Testis (tissue), 3 donors: Measurements from ENCODE around the gene MUC5AC. TPM values are rescaled to one million over a fixed set of nuclear protein-coding genes. Genes with fewer than 3 reads are reported as not detected.

ENCODE experiments used
- DNase-seq: peaks from one replicate; pipeline ENCODE4 v3.0.0-alpha.2; 2019
- H3K27ac ChIP-seq, 2 donors: fragments of 200-600 bp; sonication (generic); one replicate each; pipeline ENCODE4 v1.5.1; 2019
- H3K27me3 ChIP-seq: fragments of 200-600 bp; sonication (generic); one replicate; pipeline ENCODE4 v1.5.1; 2019
- H3K36me3 ChIP-seq: fragments of 200-600 bp; sonication (generic); one replicate; pipeline ENCODE4 v1.5.1; 2017; ENCODE audit warnings: low read depth; ENCODE audit errors: missing control alignments
- H3K4me1 ChIP-seq: fragments of 200-600 bp; sonication (generic); one replicate; pipeline ENCODE4 v1.5.1; 2019
- H3K4me3 ChIP-seq, 2 donors: fragments of 200-600 bp; sonication (generic); one replicate each; pipeline ENCODE4 v1.5.1; 2017 to 2019
- H3K9me3 ChIP-seq: fragments of 200-600 bp; sonication (generic); one replicate; pipeline ENCODE4 v1.5.1; 2017
- POLR2A ChIP-seq: fragments of 450-650 bp; IDR thresholded peaks from one replicate; pipeline ENCODE4 v1.6.1; 2017; ENCODE audit warnings: antibody characterized with exemption, mild to moderate bottlenecking, moderate library complexity
- WGBS, 2 donors: methylation state at CpG; one replicate each; pipeline ENCODE4 v1.1.5; 2018; 5-methylcytosine and 5-hydroxymethylcytosine counted together
- intact Hi-C: fragments of 100-400 bp; cut with DNase I; formaldehyde crosslinking; loops from one replicate; pipeline ENCODE4 v1.15.1; 2023; ENCODE audit warnings: low total_unique reads
- polyA plus RNA-seq: library from polyadenylated mRNA; stranded (reverse); fragments of 350-450 nt; fragmentation: Illumina TruSeq; extraction: RNeasy Lipid Tissue Mini Kit (QIAGEN cat#74804); gene quantifications from one replicate; pipeline ENCODE4 v1.2.3, GENCODE V29; 2014; ENCODE audit warnings: low read depth, low replicate concordance; ENCODE audit not compliant: insufficient read depth
- total RNA-seq, 2 donors: library from RNA; depleted of rRNA; stranded (reverse); fragments of >200 nt; gene quantifications; one replicate each; pipeline ENCODE4 v1.2.3, GENCODE V29; 2016
- TF ChIP-seq, protein P1 (sequence below), 3 experiments: fragments of 450-650 bp in 2 of 3; fragments of 200-600 bp in 1 of 3; sonication (generic) in 1 of 3; IDR thresholded peaks; one replicate each; pipeline ENCODE4 v1.5.1; 2016 to 2019; ENCODE audit warnings: antibody characterized with exemption in 3 of 3, mild to moderate bottlenecking in 2 of 3, moderate library complexity in 1 of 3

The MUC5AC gene
- total and polyA plus RNA-seq, 3 donors from 2014 or later = 0.31 to 0.62 (median 0.32) TPM

DNA sequence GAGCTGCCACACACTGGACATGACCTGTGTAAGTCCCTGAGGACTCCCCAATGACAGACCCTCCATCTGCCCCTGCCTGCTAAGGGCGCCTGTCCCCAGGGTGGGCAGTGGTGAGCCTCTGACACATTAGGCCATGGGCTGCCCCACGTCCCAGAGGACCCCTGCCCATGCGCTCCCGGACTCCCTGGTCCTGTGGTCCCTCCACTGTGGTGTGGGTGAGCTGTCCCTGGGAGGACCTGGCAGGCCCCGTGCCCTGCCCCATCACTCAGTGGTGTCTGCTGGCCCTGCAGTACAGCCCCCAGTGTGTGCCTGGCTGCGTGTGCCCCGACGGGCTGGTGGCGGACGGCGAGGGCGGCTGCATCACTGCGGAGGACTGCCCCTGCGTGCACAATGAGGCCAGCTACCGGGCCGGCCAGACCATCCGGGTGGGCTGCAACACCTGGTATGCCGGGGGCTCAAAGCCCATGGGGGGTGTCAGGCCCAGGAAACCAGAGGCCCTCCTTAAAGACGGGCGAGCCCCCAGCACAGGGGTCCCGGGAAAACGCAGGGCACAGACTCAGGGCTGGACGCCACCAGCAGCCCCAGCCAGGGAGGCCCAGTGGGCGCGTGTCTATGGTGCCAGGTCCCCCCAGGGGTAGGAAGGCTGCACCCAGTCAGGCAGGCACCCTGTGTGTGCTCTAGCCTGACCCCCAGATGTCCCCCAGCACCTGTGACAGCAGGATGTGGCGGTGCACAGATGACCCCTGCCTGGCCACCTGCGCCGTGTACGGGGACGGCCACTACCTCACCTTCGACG lies 18.7 kb downstream of the MUC5AC start:
- no peaks in the 10 kb centered on the region for H3K27me3 ChIP-seq
- intact Hi-C loops = no loop called here
- no peak overlapping the region for H3K27ac ChIP-seq
- no peaks in the 10 kb centered on the region for H3K9me3 ChIP-seq
- WGBS, 2 donors = 84 to 90% methylated on average over 6 to 22 of the region's 32 CpGs
- no peak overlapping the region for H3K4me3 ChIP-seq
- no peaks in the 10 kb centered on the region for H3K36me3 ChIP-seq
- no peak for DNase-seq
- H3K4me1 ChIP-seq = no peaks in the 10 kb centered on the region
- TF ChIP-seq, protein P1, sequence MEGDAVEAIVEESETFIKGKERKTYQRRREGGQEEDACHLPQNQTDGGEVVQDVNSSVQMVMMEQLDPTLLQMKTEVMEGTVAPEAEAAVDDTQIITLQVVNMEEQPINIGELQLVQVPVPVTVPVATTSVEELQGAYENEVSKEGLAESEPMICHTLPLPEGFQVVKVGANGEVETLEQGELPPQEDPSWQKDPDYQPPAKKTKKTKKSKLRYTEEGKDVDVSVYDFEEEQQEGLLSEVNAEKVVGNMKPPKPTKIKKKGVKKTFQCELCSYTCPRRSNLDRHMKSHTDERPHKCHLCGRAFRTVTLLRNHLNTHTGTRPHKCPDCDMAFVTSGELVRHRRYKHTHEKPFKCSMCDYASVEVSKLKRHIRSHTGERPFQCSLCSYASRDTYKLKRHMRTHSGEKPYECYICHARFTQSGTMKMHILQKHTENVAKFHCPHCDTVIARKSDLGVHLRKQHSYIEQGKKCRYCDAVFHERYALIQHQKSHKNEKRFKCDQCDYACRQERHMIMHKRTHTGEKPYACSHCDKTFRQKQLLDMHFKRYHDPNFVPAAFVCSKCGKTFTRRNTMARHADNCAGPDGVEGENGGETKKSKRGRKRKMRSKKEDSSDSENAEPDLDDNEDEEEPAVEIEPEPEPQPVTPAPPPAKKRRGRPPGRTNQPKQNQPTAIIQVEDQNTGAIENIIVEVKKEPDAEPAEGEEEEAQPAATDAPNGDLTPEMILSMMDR (IDR thresholded peaks at IDR 0.05) = no peak
- no peak for TF ChIP-seq POLR2A

DNA sequence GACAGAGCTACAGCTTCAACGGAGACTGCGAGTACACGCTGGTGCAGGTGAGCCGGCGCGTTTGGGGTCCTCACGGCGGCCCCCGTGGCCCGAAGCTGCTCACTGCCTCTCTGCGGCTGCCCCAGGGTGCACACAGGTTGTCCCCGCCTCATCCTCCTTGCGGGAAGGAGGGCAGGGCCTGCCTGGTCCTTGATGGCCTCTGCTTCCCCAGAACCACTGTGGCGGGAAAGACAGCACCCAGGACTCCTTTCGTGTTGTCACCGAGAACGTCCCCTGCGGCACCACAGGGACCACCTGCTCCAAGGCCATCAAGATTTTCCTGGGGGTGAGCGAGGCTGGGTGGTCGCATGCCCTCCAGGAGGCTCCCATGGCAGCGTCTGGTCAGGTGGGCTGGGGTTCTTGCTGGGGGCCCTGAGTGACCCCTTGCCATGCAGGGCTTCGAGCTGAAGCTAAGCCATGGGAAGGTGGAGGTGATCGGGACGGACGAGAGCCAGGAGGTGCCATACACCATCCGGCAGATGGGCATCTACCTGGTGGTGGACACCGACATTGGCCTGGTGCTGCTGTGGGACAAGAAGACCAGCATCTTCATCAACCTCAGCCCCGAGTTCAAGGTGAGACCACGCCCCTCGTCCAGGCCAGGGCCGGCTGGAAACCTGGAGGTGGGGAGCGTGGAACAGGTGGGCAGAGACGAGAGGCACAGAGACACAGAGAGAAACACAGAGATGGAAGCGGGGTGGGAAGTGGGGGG lies 19.4 kb downstream of the MUC5AC start:
- no peak overlapping the region for H3K27ac ChIP-seq
- no peaks in the 10 kb centered on the region for H3K36me3 ChIP-seq
- H3K4me1 ChIP-seq = no peaks in the 10 kb centered on the region
- no peak for TF ChIP-seq POLR2A
- TF ChIP-seq, protein P1 (IDR thresholded peaks at IDR 0.05) = no peak
- WGBS, 2 donors = 90 to 95% methylated on average over 27 to 34 of the region's 34 CpGs
- no peak overlapping the region for H3K4me3 ChIP-seq
- H3K27me3 ChIP-seq = no peaks in the 10 kb centered on the region
- no peaks in the 10 kb centered on the region for H3K9me3 ChIP-seq
- no peak for DNase-seq
- intact Hi-C loops = no loop called here

- no peak overlapping the region for H3K27ac ChIP-seq
- 84 to 92% methylated on average over 12 of the region's 12 CpGs for WGBS, 2 donors
- H3K4me3 ChIP-seq = no peak overlapping the region
- no peak for DNase-seq
- H3K9me3 ChIP-seq = no peaks in the 10 kb centered on the region
- no peaks in the 10 kb centered on the region for H3K36me3 ChIP-seq
- intact Hi-C loops = no loop called here
- H3K4me1 ChIP-seq = no peaks in the 10 kb centered on the region
- H3K27me3 ChIP-seq = no peaks in the 10 kb centered on the region
- TF ChIP-seq, protein P1 (IDR thresholded peaks at IDR 0.05) = no peak
- no peak for TF ChIP-seq POLR2A
Measured at GRCh38 chr11:1177771-1178090, 20.0 kb downstream of the MUC5AC start.

DNA sequence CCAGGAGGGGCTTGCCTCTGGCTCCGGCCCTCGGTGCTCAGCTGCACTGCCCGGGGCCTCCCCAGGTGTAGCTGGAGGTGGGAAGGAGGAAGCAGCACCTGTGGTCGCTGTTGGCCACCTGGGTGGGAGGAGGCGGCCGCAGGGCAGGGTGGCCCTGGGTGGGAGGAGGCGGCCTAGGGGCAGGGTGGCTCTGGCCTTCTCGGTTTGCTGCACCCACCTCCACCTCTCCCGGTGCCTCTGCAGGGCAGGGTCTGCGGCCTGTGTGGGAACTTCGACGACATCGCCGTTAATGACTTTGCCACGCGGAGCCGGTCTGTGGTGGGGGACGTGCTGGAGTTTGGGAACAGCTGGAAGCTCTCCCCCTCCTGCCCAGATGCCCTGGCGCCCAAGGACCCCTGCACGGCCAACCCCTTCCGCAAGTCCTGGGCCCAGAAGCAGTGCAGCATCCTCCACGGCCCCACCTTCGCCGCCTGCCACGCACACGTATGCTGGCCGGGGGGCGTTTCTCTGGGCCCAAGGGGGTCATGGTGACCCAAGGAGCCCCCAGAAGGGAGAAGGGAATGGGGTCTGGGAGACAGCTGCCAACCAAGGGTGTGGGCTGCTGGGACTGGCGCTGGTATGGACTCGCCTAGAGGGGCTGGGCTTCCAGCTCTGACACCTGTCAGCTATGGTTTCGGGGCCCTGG lies 20.6 kb downstream of the MUC5AC start:
- no peak for TF ChIP-seq POLR2A
- TF ChIP-seq, protein P1 (IDR thresholded peaks at IDR 0.05) = no peak
- no peaks in the 10 kb centered on the region for H3K4me1 ChIP-seq
- H3K4me3 ChIP-seq = no peak overlapping the region
- no peaks in the 10 kb centered on the region for H3K36me3 ChIP-seq
- H3K27ac ChIP-seq = no peak overlapping the region
- DNase-seq = no peak
- intact Hi-C loops = no loop called here
- WGBS, 2 donors = 82 to 85% methylated on average over 14 to 31 of the region's 31 CpGs
- H3K27me3 ChIP-seq = no peaks in the 10 kb centered on the region
- H3K9me3 ChIP-seq = no peaks in the 10 kb centered on the region
